H9 (cell line): ENCODE measurements around the gene TRPM3. TPM values are rescaled to one million over a fixed set of nuclear protein-coding genes. Genes with fewer than 3 reads are reported as not detected.

Source experiments
- DNase-seq: peaks from one replicate; pipeline ENCODE4 v3.0.0-alpha.2; 2017
- H2AFZ ChIP-seq: one replicate; pipeline ENCODE4 v1.6.1; 2013; ENCODE audit warnings: mild to moderate bottlenecking, low read length, control low read depth, moderate library complexity
- H2AK5ac ChIP-seq: 2 replicates; pipeline ENCODE4 v1.6.1; 2013; ENCODE audit warnings: low read length, control low read depth, mixed read lengths; ENCODE audit not compliant: insufficient read length
- H2BK120ac ChIP-seq: one replicate; pipeline ENCODE4 v1.6.1; 2013; ENCODE audit warnings: low read depth, mild to moderate bottlenecking, low read length, control low read depth, inconsistent platforms; ENCODE audit not compliant: poor library complexity, severe bottlenecking
- H2BK12ac ChIP-seq: 2 replicates; pipeline ENCODE4 v1.6.1; 2013; ENCODE audit warnings: low read length, control low read depth, mixed read lengths, low read depth; ENCODE audit not compliant: insufficient read length
- H2BK15ac ChIP-seq: 2 replicates; pipeline ENCODE4 v1.6.1; 2013; ENCODE audit warnings: low read depth, low read length, control low read depth
- H2BK20ac ChIP-seq: one replicate; pipeline ENCODE4 v1.6.1; 2013; ENCODE audit warnings: low read depth, mild to moderate bottlenecking, low read length, control low read depth, inconsistent platforms; ENCODE audit not compliant: poor library complexity, severe bottlenecking
- H2BK5ac ChIP-seq: 2 replicates; pipeline ENCODE4 v1.6.1; 2013; ENCODE audit warnings: low read length, control low read depth, mixed read lengths; ENCODE audit not compliant: insufficient read length
- H3K14ac ChIP-seq: 2 replicates; pipeline ENCODE4 v1.6.1; 2013; ENCODE audit warnings: low read length, control low read depth; ENCODE audit not compliant: insufficient read depth
- H3K18ac ChIP-seq: 2 replicates; pipeline ENCODE4 v1.6.1; 2013; ENCODE audit warnings: low read depth, mild to moderate bottlenecking, mixed read lengths, low read length, control low read depth; ENCODE audit not compliant: insufficient read length
- H3K23ac ChIP-seq: 2 replicates; pipeline ENCODE4 v1.6.1; 2013; ENCODE audit warnings: low read length, control low read depth, mixed read lengths, low read depth; ENCODE audit not compliant: insufficient read length
- H3K23me2 ChIP-seq: 2 replicates; pipeline ENCODE4 v1.6.1; 2013; ENCODE audit warnings: low read depth, mild to moderate bottlenecking, mixed read lengths, low read length, control low read depth; ENCODE audit not compliant: insufficient read length, poor library complexity, severe bottlenecking
- H3K27ac ChIP-seq: 2 replicates; pipeline ENCODE4 v1.5.1; 2013; ENCODE audit warnings: low read length, control low read depth, mixed read lengths, low read depth; ENCODE audit not compliant: insufficient read length
- H3K27me3 ChIP-seq: 2 replicates; pipeline ENCODE4 v1.6.1; 2013; ENCODE audit warnings: low read length, control low read depth, inconsistent platforms; ENCODE audit not compliant: insufficient read depth
- H3K4ac ChIP-seq: 2 replicates; pipeline ENCODE4 v1.6.1; 2013; ENCODE audit warnings: low read depth, mild to moderate bottlenecking, control low read depth, inconsistent platforms, low read length, moderate library complexity
- H3K4me1 ChIP-seq: 2 replicates; pipeline ENCODE4 v1.6.1; 2013; ENCODE audit warnings: low read length, control low read depth, inconsistent platforms; ENCODE audit not compliant: insufficient read depth
- H3K4me2 ChIP-seq: 2 replicates; pipeline ENCODE4 v1.6.1; 2013; ENCODE audit warnings: low read length, control low read depth, mixed read lengths; ENCODE audit not compliant: insufficient read length, insufficient read depth
- H3K56ac ChIP-seq: 2 replicates; pipeline ENCODE4 v1.6.1; 2013; ENCODE audit warnings: low read depth, mild to moderate bottlenecking, mixed read lengths, low read length, control low read depth; ENCODE audit not compliant: insufficient read length
- H3K79me1 ChIP-seq: 2 replicates; pipeline ENCODE4 v1.6.1; 2013; ENCODE audit warnings: low read depth, mild to moderate bottlenecking, moderate library complexity, low read length, control low read depth, inconsistent platforms; ENCODE audit not compliant: insufficient read depth, poor library complexity, severe bottlenecking
- H3K79me2 ChIP-seq: 2 replicates; pipeline ENCODE4 v1.6.1; 2013; ENCODE audit warnings: low read length, control low read depth, inconsistent platforms; ENCODE audit not compliant: insufficient read depth
- H3K9ac ChIP-seq: 2 replicates; pipeline ENCODE4 v1.6.1; 2013; ENCODE audit warnings: low read length, control low read depth, mixed read lengths; ENCODE audit not compliant: insufficient read length; ENCODE audit errors: extremely low read depth
- H3K9me3 ChIP-seq: one replicate; pipeline ENCODE4 v1.6.1; 2013; ENCODE audit warnings: low read depth, low read length, inconsistent platforms; ENCODE audit not compliant: control insufficient read depth
- H3T11ph ChIP-seq: one replicate; pipeline ENCODE4 v1.6.1; 2013; ENCODE audit warnings: mild to moderate bottlenecking, low read length, control low read depth, inconsistent platforms
- H4K20me1 ChIP-seq: one replicate; pipeline ENCODE4 v1.6.1; 2013; ENCODE audit not compliant: control insufficient read depth, insufficient read length, insufficient read depth
- H4K5ac ChIP-seq: 2 replicates; pipeline ENCODE4 v1.6.1; 2013; ENCODE audit warnings: low read depth, mild to moderate bottlenecking, mixed read lengths, low read length, control low read depth; ENCODE audit not compliant: insufficient read length
- H4K8ac ChIP-seq: replicated peaks from 2 replicates; pipeline ENCODE4 v1.6.1; 2013; ENCODE audit warnings: low read length, control low read depth, mixed read lengths, low read depth; ENCODE audit not compliant: insufficient read length
- H4K91ac ChIP-seq: 2 replicates; pipeline ENCODE4 v1.6.1; 2013; ENCODE audit warnings: low read depth, mild to moderate bottlenecking, moderate library complexity, mixed read lengths, low read length, control low read depth; ENCODE audit not compliant: insufficient read length
- H3K27ac Mint-ChIP-seq, 3 experiments: 2 replicates in 2 of 3; 3 replicates in 1 of 3; pipeline ENCODE4 v1.8.0; 2020 to 2021; ENCODE audit warnings: mixed read lengths in 3 of 3, mild to moderate bottlenecking in 1 of 3, moderate library complexity in 1 of 3
- H3K27me3 Mint-ChIP-seq: 2 replicates; pipeline ENCODE4 v1.8.0; 2021; ENCODE audit warnings: low read depth, mild to moderate bottlenecking, moderate library complexity, mixed read lengths
- H3K36me3 Mint-ChIP-seq, 3 experiments: 2 replicates in 2 of 3; 3 replicates in 1 of 3; pipeline ENCODE4 v1.8.0; 2020 to 2021; ENCODE audit warnings: low read depth in 3 of 3, mixed read lengths in 3 of 3; ENCODE audit not compliant: insufficient read depth in 1 of 3
- H3K4me1 Mint-ChIP-seq, 2 experiments: 2 replicates each; pipeline ENCODE4 v1.8.0; 2020; ENCODE audit warnings: mixed read lengths in 2 of 2
- H3K4me3 Mint-ChIP-seq, 2 experiments: 2 replicates in 1 of 2; 3 replicates in 1 of 2; pipeline ENCODE4 v1.8.0; 2020 to 2021; ENCODE audit warnings: mild to moderate bottlenecking in 2 of 2, mixed read lengths in 2 of 2, moderate library complexity in 1 of 2
- H3K9me3 Mint-ChIP-seq, 2 experiments: 2 replicates in 1 of 2; 3 replicates in 1 of 2; pipeline ENCODE4 v1.8.0; 2020; ENCODE audit warnings: mild to moderate bottlenecking in 2 of 2, mixed read lengths in 2 of 2, moderate library complexity in 1 of 2
- WGBS: extraction: QIAGEN DNeasy Blood & Tissue Kit; methylation state at CpG from one replicate; pipeline ENCODE4 v1.1.7; 2013; ENCODE audit warnings: missing lambda C conversion rate, low lambda C conversion rate, mixed read lengths; ENCODE audit not compliant: insufficient read length; ENCODE audit errors: extremely low coverage; 5-methylcytosine and 5-hydroxymethylcytosine counted together
- total RNA-seq: library from RNA; stranded (reverse); gene quantifications from 2 replicates; pipeline ENCODE4 v1.2.1, GENCODE V29; 2021
- TF ChIP-seq, protein P1 (sequence below): fragments of 200-600 bp; sonication (generic); conservative IDR thresholded peaks from 3 replicates; pipeline ENCODE4 v1.8.0; 2021; ENCODE audit warnings: antibody characterized with exemption, mild to moderate bottlenecking

The TRPM3 gene
- total RNA-seq, 1 experiment from 2014 or later: 10.3 TPM

GRCh38 chr9:70696694-70697335 lies 424.6 kb downstream of the TRPM3 start:
- no peak overlapping the region for H3K18ac ChIP-seq
- no peak overlapping the region for H3K4ac ChIP-seq
- H3K79me2 ChIP-seq: no peaks in the 10 kb centered on the region
- no peak overlapping the region for H3K4me3 Mint-ChIP-seq
- H2AFZ ChIP-seq: no peak overlapping the region
- no peak overlapping the region for H3K56ac ChIP-seq
- H3K4me1 ChIP-seq: no peaks in the 10 kb centered on the region
- no peaks in the 10 kb centered on the region; the same call in none of the 2 replicates for H3K27me3 Mint-ChIP-seq
- H4K91ac ChIP-seq: no peak overlapping the region
- H3K14ac ChIP-seq: no peak overlapping the region
- H3K27ac Mint-ChIP-seq: peak overlapping the region; percentile 70 to 95 (median 85); a peak in 4 of 7 replicates
- H3K79me1 ChIP-seq: no peaks in the 10 kb centered on the region
- H3K23me2 ChIP-seq: no peaks in the 10 kb centered on the region
- no peak overlapping the region for H2BK20ac ChIP-seq
- no peak overlapping the region for H2BK15ac ChIP-seq
- no peak overlapping the region for H3K23ac ChIP-seq
- H4K20me1 ChIP-seq: no peaks in the 10 kb centered on the region
- no peak overlapping the region for H2BK120ac ChIP-seq
- no peaks in the 10 kb centered on the region for H3K27me3 ChIP-seq
- H3K36me3 Mint-ChIP-seq: no peaks in the 10 kb centered on the region
- H3K9ac ChIP-seq: no peak overlapping the region
- no peak overlapping the region for H3T11ph ChIP-seq
- peaks cover 31 to 43% of the 10 kb centered on the region in 2 experiments for H3K4me1 Mint-ChIP-seq
- TF ChIP-seq, protein P1, sequence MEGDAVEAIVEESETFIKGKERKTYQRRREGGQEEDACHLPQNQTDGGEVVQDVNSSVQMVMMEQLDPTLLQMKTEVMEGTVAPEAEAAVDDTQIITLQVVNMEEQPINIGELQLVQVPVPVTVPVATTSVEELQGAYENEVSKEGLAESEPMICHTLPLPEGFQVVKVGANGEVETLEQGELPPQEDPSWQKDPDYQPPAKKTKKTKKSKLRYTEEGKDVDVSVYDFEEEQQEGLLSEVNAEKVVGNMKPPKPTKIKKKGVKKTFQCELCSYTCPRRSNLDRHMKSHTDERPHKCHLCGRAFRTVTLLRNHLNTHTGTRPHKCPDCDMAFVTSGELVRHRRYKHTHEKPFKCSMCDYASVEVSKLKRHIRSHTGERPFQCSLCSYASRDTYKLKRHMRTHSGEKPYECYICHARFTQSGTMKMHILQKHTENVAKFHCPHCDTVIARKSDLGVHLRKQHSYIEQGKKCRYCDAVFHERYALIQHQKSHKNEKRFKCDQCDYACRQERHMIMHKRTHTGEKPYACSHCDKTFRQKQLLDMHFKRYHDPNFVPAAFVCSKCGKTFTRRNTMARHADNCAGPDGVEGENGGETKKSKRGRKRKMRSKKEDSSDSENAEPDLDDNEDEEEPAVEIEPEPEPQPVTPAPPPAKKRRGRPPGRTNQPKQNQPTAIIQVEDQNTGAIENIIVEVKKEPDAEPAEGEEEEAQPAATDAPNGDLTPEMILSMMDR: no peak
- H3K9me3 Mint-ChIP-seq: no peaks in the 10 kb centered on the region
- H3K9me3 ChIP-seq: no peaks in the 10 kb centered on the region
- no peak overlapping the region for H4K5ac ChIP-seq
- no peak overlapping the region for H4K8ac ChIP-seq
- no peak overlapping the region for H3K4me2 ChIP-seq
- H2BK5ac ChIP-seq: no peak overlapping the region
- no peak overlapping the region for H3K27ac ChIP-seq
- H2BK12ac ChIP-seq: no peak overlapping the region
- no peak for DNase-seq
- no CpG with 5 or more reads among the region's 6 CpGs for WGBS
- no peak overlapping the region for H2AK5ac ChIP-seq
